GM10266 (cell line): ENCODE data around the gene ARL14EPL.
"Not testable (repeated sequence)": the region's sequence is repeated elsewhere in the genome, so short reads cannot be mapped to it uniquely, and the experiment has no call there.

Source experiments
- DNase-seq: peaks from one replicate; pipeline ENCODE4 v3.0.0; 2012; ENCODE audit errors: extremely low spot score
- CTCF ChIP-seq: IDR thresholded peaks from 2 replicates; pipeline ENCODE4 v1.5.1; 2012; ENCODE audit warnings: mild to moderate bottlenecking, low read depth; ENCODE audit not compliant: control insufficient read depth, insufficient read depth; ENCODE audit errors: missing control alignments

ARL14EPL gene

GRCh38 chr5:116071211-116071610 is 38.9 kb downstream of the ARL14EPL start:
- no peak for DNase-seq
- no peak for TF ChIP-seq CTCF

- DNase-seq: no peak
- TF ChIP-seq CTCF: no peak
Observed at GRCh38 chr5:116075191-116075831, 43.0 kb downstream of the ARL14EPL start.

GRCh38 chr5:116076496-116076895 is 44.2 kb downstream of the ARL14EPL start:
- peak; percentile 73 for DNase-seq

GRCh38 chr5:116078199-116078598 is 45.9 kb downstream of the ARL14EPL start:
- no peak for DNase-seq
- TF ChIP-seq CTCF: no peak

More at GRCh38 chr5:116076496-116076895, 44.2 kb downstream of the ARL14EPL start:
- no peak for TF ChIP-seq CTCF

GRCh38 chr5:116084287-116084691 is 52.0 kb downstream of the ARL14EPL start:
- TF ChIP-seq CTCF: no peak
- peak; percentile 62 for DNase-seq

GRCh38 chr5:116084871-116085715 is 52.8 kb downstream of the ARL14EPL start, which contains the start of gene COMMD10:
COMMD10 (plus strand) TSS chr5:116085025.
- TF ChIP-seq CTCF: no peak
- DNase-seq: peak; percentile 75

- DNase-seq: not testable (repeated sequence)
Observed at GRCh38 chr5:116086309-116086708, 54.0 kb downstream of the ARL14EPL start.
